ENCODE results near the gene SLC2A11.
A peak's percentile ranks its signal among the peaks of the same experiment; 100 is the strongest.
"Not testable (repeated sequence)": the region's sequence is repeated elsewhere in the genome, so short reads cannot be mapped to it uniquely, and the experiment has no call there.

The SLC2A11 gene

DNA sequence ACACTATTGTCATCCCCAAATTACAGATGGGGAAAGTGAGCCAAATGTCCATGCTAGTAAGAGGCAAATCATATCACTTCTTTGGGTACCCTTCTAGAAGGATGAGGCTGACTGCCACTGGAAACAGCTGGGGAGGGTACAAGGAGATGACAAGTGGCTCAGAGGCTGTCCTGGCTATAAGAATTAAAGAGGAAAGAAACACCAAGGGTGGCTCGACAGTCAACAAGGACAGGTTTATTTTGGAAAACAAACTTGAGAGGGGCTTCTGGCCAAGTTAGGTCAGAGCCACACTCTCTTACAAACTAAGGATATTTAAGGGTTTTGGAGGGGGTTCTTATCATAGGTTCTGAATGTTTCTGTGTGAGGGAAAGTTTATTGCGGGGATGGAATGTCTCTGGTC is 34.5 kb downstream of the SLC2A11 start:
- DNase-seq: no peak

DNA sequence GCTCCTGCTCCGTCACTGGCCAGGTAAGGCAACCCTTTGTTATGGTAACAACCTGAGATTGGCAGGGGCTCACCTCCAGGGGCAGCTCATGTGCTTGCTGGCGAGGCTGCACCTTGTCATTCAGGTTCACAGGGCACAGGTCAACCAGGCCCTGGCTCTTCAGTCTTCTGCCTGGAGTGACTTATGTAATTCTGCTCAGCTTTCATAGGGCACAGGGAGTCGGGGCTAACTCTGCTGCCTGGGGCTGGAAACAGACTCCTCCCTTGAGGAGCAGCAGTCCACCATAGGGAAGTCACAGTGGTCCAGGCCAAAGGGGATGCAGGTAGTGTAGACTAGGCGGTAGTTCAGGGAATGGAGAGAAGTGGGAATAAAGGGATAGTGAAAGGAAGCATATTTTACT is 35.0 kb downstream of the SLC2A11 start:
- no peak for DNase-seq

DNA sequence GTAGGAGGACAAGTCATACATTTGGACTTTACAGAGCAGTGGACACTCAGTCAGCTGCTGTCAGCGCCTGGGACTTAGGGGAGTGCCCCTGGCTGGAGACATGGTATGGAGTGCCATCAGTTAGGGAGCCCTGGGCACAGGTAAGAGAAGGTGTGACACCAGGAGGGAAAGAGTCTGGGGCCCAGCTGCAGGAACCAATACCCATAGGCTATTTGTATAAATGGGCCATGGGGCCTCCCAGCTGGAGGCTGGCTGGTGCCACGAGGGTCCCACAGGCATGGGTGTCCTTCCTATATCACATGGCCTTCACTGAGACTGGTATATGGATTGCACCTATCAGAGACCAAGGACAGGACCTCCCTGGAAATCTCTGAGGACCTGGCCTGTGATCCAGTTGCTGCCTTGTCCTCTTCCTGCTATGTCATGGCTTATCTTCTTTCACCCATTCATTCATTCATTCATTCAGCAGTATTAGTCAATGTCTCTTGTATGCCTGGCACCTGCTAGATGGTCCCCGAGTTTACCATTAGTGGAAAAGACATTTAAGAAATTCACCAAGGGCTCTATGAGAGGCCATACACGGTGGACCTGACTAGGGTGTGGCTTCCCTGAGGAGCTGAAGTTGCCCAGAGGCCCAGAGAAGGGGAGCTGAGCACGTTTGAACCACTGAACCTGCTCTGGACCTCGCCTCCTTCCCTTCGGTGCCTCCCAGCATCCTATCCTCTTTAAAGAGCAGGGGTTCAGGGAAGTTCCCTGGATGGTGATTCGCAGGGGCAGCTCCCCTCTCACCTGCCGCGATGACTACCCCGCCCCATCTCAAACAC is 35.7 kb downstream of the SLC2A11 start:
- no peak for DNase-seq

GRCh38 chr22:23893945-23894709 is 36.5 kb downstream of the SLC2A11 start, which contains the start of gene MIF:
Gene MIF, plus strand, starts transcription at chr22:23894383. Its CDS starts 92 bp downstream, at chr22:23894475.
- DNase-seq: peak; percentile 45

DNA sequence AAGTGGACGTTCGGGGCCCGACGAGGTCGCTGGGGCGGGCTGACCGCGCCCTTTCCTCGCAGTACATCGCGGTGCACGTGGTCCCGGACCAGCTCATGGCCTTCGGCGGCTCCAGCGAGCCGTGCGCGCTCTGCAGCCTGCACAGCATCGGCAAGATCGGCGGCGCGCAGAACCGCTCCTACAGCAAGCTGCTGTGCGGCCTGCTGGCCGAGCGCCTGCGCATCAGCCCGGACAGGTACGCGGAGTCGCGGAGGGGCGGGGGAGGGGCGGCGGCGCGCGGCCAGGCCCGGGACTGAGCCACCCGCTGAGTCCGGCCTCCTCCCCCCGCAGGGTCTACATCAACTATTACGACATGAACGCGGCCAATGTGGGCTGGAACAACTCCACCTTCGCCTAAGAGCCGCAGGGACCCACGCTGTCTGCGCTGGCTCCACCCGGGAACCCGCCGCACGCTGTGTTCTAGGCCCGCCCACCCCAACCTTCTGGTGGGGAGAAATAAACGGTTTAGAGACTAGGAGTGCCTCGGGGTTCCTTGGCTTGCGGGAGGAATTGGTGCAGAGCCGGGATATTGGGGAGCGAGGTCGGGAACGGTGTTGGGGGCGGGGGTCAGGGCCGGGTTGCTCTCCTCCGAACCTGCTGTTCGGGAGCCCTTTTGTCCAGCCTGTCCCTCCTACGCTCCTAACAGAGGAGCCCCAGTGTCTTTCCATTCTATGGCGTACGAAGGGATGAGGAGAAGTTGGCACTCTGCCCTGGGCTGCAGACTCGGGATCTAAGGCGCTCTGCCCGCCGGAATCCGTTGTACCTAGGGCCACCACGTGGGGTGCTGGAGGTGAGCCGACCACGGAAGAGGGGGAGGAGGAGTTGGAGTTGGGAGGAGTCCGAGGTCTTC is 37.3 kb downstream of the SLC2A11 start:
- DNase-seq: no peak

- DNase-seq: no peak
Measured at GRCh38 chr22:23895599-23896144, 38.0 kb downstream of the SLC2A11 start.

- DNase-seq: no peak
Measured at GRCh38 chr22:23896166-23896522, 38.5 kb downstream of the SLC2A11 start.

DNA sequence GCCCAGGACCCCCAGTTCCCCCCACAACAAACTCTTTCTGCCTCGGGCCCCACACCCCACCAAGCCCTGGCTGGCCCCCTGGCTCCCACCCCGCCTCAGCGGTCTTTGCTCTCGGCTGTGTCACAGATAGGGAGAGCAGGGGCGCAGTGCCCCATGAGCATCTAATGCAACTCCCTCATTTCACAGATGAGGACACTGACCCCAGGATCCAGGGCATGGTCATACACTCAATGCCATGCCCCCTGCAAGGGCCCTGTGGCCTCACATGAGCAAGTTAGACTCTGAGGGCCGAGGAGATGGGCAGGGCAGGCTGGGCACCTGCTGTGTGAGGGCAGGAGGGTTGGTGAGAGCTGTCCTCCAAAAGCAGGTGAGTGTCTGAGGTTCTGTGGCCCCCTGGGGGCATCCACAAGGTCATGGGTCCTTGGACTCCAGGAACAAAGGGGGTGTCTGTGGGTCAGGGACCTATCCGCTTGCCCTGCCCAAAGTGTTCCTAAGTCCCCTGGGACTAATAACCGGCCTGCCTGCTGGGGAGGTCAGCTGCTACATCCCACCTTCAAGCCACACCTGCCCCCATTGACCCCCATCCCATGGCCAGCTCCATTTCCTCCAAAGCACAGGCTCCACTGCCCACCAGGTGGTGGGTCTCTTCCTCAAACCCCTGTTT is 39.0 kb downstream of the SLC2A11 start:
- DNase-seq: no peak

GRCh38 chr22:23897320-23897719 is 39.6 kb downstream of the SLC2A11 start:
- no peak for DNase-seq

- DNase-seq: no peak
Measured at GRCh38 chr22:23898006-23898974, 40.6 kb downstream of the SLC2A11 start.

DNA sequence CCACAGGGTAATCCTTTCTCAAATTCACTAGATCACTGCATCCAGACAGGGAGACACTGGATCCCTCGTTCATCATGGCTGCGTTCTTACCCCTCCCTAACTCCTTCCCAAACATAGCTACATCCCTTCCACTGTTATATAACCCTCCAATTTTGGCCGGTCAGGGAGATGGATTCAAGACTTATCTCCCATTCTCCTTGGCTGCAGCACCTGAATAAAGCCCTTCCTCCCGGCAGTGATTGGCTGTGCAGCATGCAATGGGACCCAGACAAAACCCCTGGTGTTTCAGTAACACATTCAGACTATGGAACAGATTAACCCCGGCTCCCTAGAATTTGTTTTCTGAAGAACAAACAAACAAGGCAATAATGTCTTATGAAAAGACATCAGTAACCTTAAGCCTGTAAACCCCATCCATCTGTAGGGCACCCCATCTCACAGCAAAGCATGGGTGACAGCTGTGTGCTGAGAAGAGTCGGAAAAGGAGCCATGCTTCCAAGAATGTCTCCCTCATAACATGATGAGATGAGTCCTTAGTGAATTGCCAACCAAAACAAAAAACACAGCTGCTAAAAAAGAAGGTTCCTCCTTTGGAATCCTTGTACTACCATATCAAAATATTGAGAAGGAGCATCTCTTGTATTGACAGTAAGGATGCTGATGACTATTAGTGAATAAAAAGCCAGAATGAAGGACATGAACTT is 41.5 kb downstream of the SLC2A11 start:
- DNase-seq: no peak

DNA sequence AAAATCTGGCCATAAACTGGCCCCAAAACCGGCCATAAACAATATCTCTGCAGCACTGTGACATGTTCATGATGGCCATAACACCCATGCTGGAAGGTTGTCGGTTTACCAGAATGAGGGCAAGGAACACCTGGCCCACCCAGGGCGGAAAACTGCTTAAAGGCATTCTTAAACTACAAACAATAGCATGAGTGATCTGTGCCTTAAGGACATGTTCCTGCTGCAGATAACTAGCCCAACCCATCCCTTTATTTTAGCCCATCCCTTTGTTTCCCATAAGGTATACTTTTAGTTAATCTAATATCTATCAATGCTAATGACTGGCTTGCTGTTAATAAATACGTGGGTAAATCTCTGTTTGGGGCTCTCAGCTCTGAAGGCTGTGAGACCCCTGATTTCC is 42.6 kb downstream of the SLC2A11 start:
- DNase-seq: not testable (repeated sequence)

DNA sequence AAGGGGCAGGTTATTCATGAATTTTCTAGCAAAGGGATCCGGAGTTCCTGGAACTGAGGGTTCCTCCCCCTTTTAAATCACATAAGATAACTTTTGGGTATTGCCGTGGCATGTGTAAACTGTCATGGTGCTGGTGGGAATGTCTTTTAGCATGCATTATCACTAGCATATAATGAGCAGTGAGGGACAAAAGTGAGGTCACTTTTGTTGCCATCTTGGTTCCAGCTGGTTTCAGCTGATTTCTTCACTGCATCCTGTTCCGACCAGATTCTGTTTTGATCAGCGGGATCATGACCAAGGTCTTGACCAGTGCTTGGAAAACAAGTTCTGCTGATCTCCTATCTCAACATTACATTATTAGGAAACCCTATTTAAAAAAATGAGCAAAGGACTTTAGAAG is 43.9 kb downstream of the SLC2A11 start:
- DNase-seq: no peak

DNA sequence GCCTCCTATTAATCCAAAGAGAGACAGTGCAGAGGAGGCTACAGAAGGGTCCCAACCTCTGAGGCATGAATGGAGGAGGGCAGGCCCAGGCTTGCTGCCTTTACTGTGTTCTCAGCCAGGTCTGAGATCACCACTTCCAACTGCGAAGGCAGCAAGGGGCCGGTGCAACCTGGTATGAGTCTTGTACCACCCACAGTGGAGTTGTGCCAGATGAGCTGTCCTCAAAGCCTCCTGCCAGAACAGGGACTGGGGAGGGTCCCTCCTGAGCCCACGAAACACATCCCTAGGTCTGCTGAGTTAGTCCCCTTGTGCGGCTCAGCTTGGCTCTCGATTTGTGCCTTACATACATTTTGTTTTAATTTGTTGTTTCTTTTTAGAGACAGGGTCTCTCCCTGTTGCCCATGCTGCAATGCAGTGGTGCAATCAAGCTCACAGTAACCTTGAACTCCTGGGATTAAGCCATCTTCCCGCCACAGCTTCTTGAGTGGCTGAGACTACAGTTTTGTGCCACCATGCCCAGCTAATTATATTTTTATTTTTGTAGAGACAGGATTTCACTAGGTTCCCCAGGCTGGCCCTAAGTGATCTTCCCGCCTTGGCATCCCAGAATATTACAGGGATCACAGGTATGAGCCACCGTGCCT is 45.8 kb downstream of the SLC2A11 start:
- DNase-seq: no peak

DNA sequence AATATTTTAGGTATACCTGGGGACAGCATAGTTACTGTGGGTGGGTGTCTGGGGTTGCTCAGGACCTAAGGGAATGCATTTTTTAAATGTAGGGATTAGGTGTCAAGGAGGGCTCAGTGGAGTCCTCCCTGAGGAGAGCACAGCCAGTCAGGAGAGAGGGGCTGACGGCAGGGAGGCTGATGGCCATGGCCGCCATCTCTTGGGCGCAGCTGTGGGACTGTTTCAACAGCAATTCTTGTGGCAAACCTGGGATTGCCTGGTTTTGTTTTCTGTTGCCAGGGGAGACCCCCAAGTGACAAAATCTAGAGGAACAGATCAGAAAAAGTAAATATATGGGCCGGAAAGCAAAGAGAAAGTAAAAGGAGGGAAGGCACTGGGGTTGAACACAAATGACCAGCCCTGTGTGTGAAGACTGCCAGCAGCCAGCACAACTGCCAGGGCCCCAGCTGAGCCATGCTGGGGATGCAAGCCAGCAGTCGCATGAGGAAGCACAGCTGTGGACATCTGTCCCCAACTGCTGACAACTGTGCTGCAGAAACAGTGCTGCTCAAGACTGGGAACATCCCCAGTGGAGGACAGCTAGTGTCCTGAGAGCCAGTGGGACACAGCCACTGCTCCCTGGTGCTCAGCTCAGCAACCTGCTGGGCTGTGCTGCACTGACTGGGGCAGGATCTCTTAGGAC is 47.0 kb downstream of the SLC2A11 start:
- DNase-seq: no peak

DNA sequence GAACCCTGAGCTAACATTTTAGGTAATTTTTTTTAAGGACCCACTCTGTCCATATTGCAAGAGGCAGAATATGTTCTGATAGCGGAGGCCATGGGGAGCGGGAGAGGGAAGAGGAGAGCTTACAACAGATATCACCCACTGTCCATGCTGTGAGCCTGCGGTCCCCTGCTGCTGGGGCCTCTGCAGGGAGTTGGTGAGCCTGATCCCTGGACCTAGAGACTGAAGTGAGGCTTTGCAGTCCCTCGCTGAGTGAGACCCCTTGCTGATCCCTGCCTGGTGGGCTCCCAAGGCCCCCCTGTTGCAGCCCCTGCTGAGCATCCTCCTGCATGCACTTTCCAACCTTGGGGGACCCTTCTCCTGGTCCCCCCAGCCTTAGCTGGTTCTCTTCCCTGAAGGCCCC is 49.0 kb downstream of the SLC2A11 start:
- DNase-seq: no peak

- DNase-seq: not testable (repeated sequence)
Measured at GRCh38 chr22:23907423-23907822, 49.7 kb downstream of the SLC2A11 start.

DNA sequence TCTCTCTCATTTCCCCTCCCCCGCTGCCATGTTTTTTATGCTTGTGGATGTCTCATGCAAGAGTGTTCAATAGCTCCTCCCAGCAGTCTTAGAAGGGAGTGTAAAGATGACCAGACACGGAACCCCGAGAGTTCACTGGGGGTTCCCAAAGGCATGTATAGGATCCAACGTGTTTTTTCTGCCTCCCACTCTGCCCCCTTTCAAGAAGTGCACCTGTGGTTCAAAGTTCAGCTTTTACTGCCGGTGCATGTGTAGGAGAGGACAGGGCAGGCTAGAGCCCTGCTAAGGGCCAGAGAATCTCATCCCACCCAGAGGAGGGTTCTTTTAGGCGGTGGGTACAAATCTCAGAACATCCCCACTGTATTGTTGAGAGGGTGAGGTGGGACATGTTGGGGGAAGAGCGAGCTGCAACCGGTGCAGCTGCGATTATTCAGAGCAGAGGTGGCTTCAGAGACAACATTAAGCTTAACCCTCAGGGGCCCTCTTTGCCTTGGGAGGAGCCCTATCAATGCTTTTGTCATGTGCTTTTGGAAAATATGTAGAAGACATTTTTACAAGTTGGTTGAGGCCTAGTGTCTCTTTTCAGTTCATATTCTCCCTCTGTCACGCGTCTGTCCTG is 51.0 kb downstream of the SLC2A11 start:
- no peak for DNase-seq

Measured in NCI-H2081 treated with DMSO at 0.1 percent for 48 hours (cell line).